Measurements from ENCODE around the gene MPZL1.

The MPZL1 gene

GRCh38 chr1:167703557-167703956, 18.2 kb upstream of the MPZL1 start:
- DNase-seq = no peak
- peaks cover 0 to 10% (median 5%) of the 10 kb centered on the region in 3 donors for H3K36me3 ChIP-seq
- intact Hi-C loops (cut with DNase I; ENCODE audit: low total_unique reads) = no loop called here
- H3K27ac ChIP-seq = no peak overlapping the region
- H3K9me3 ChIP-seq = no peaks in the 10 kb centered on the region
- TF ChIP-seq CTCF (IDR thresholded peaks at IDR 0.05) = no peak
- no peaks in the 10 kb centered on the region for H3K27me3 ChIP-seq
- no peak overlapping the region for H3K4me3 ChIP-seq
- peaks cover 0 to 12% (median 0%) of the 10 kb centered on the region in 4 donors for H3K4me1 ChIP-seq

GRCh38 chr1:167704715-167705114, 17.1 kb upstream of the MPZL1 start:
- DNase-seq = no peak
- Histone ChIP-seq H3K9me3 (no peaks in the 10 kb centered on the region), H3K27me3 (no peaks in the 10 kb centered on the region), H3K27ac (no peak overlapping the region), H3K4me3 (no peak overlapping the region), H3K36me3 (peaks cover 0 to 10% (median 5%) of the 10 kb centered on the region in 3 donors), H3K4me1 (peaks cover 0 to 7% (median 0%) of the 10 kb centered on the region in 4 donors)
- TF ChIP-seq CTCF (IDR thresholded peaks at IDR 0.05) = no peak
- intact Hi-C loops (cut with DNase I; ENCODE audit: low total_unique reads) = no loop called here

GRCh38 chr1:167705250-167705649, 16.5 kb upstream of the MPZL1 start:
- Histone ChIP-seq H3K9me3 (no peaks in the 10 kb centered on the region), H3K4me3 (no peak overlapping the region), H3K36me3 (peaks cover 0 to 10% (median 5%) of the 10 kb centered on the region in 3 donors), H3K27me3 (no peaks in the 10 kb centered on the region), H3K27ac (no peak overlapping the region), H3K4me1 (peaks cover 0 to 7% (median 0%) of the 10 kb centered on the region in 4 donors)
- TF ChIP-seq CTCF (IDR thresholded peaks at IDR 0.05) = no peak
- DNase-seq = no peak
- intact Hi-C loops (cut with DNase I; ENCODE audit: low total_unique reads) = no loop called here

GRCh38 chr1:167706363-167706762, 15.4 kb upstream of the MPZL1 start:
- H3K36me3 ChIP-seq = peaks cover 0 to 10% (median 5%) of the 10 kb centered on the region in 3 donors
- TF ChIP-seq CTCF (IDR thresholded peaks at IDR 0.05) = no peak
- H3K27me3 ChIP-seq = no peaks in the 10 kb centered on the region
- intact Hi-C loops (cut with DNase I; ENCODE audit: low total_unique reads) = no loop called here
- no peaks in the 10 kb centered on the region for H3K9me3 ChIP-seq
- no peak overlapping the region for H3K27ac ChIP-seq
- H3K4me3 ChIP-seq = no peak overlapping the region
- DNase-seq = no peak
- H3K4me1 ChIP-seq = peaks cover 0 to 4% (median 2%) of the 10 kb centered on the region in 4 donors

GRCh38 chr1:167706931-167707877, 14.6 kb upstream of the MPZL1 start:
- intact Hi-C loops (cut with DNase I; ENCODE audit: low total_unique reads) = no loop called here
- no peak for TF ChIP-seq CTCF (IDR thresholded peaks at IDR 0.05)

More at GRCh38 chr1:167706931-167707877, 14.6 kb upstream of the MPZL1 start:
- Histone ChIP-seq H3K36me3 (peaks cover 0 to 10% (median 5%) of the 10 kb centered on the region in 3 donors), H3K27me3 (no peaks in the 10 kb centered on the region), H3K27ac (no peak overlapping the region), H3K9me3 (no peaks in the 10 kb centered on the region), H3K4me3 (no peak overlapping the region), H3K4me1 (peaks cover 0 to 10% (median 4%) of the 10 kb centered on the region in 4 donors)
- DNase-seq = no peak

Measured in tibial artery (tissue), 4 donors.